GM23248 (cell line): ENCODE measurements around the gene STOML2. TPM values are rescaled to one million over a fixed set of nuclear protein-coding genes. Genes with fewer than 3 reads are reported as not detected.

Experiments used
- DNase-seq: peaks from one replicate; pipeline ENCODE4 v3.0.0-alpha.2; 2015
- H2AFZ ChIP-seq: fragments of 200-600 bp; sonication (generic); 2 replicates; pipeline ENCODE4 v1.6.1; 2016; ENCODE audit warnings: antibody characterized with exemption
- H3F3A ChIP-seq: fragments of 200-600 bp; sonication (generic); 2 replicates; pipeline ENCODE4 v1.6.1; 2016; ENCODE audit warnings: mild to moderate bottlenecking, antibody characterized with exemption, mixed run types; ENCODE audit not compliant: insufficient read depth
- H3K27ac ChIP-seq: fragments of 200-600 bp; sonication (generic); 2 replicates; pipeline ENCODE4 v1.5.1; 2016; ENCODE audit warnings: mild to moderate bottlenecking
- H3K27me3 ChIP-seq: fragments of 200-600 bp; sonication (generic); replicated peaks from 2 replicates; pipeline ENCODE4 v1.6.1; 2016; ENCODE audit warnings: mild to moderate bottlenecking; ENCODE audit not compliant: insufficient read depth
- H3K36me3 ChIP-seq: fragments of 200-600 bp; sonication (generic); 2 replicates; pipeline ENCODE4 v1.6.1; 2016; ENCODE audit warnings: low read depth, mild to moderate bottlenecking
- H3K4me1 ChIP-seq: fragments of 200-600 bp; sonication (generic); 2 replicates; pipeline ENCODE4 v1.6.1; 2016; ENCODE audit warnings: mild to moderate bottlenecking; ENCODE audit not compliant: insufficient read depth
- H3K4me2 ChIP-seq: fragments of 200-600 bp; sonication (generic); one replicate; pipeline ENCODE4 v1.6.1; 2016; ENCODE audit warnings: mild to moderate bottlenecking; ENCODE audit not compliant: unreplicated experiment
- H3K4me3 ChIP-seq: fragments of 200-600 bp; sonication (generic); 2 replicates; pipeline ENCODE4 v1.5.1; 2016; ENCODE audit warnings: mild to moderate bottlenecking
- H3K79me2 ChIP-seq: fragments of 200-600 bp; sonication (generic); 2 replicates; pipeline ENCODE4 v1.6.1; 2016; ENCODE audit warnings: mild to moderate bottlenecking; ENCODE audit not compliant: insufficient read depth
- H3K9ac ChIP-seq: fragments of 200-600 bp; sonication (generic); 2 replicates; pipeline ENCODE4 v1.6.1; 2016; ENCODE audit warnings: mild to moderate bottlenecking
- H3K9me2 ChIP-seq: fragments of 200-600 bp; sonication (generic); 2 replicates; pipeline ENCODE4 v1.6.1; 2016; ENCODE audit warnings: mixed run types, mild to moderate bottlenecking, moderate library complexity; ENCODE audit not compliant: insufficient read depth
- H3K9me3 ChIP-seq: fragments of 200-600 bp; sonication (generic); one replicate; pipeline ENCODE4 v1.6.1; 2017; ENCODE audit warnings: low read depth
- H4K20me1 ChIP-seq: fragments of 200-600 bp; sonication (generic); 2 replicates; pipeline ENCODE4 v1.6.0; 2016; ENCODE audit not compliant: insufficient read depth
- EZH2 ChIP-seq: fragments of 200-600 bp; sonication (generic); IDR thresholded peaks from 2 replicates; pipeline ENCODE4 v1.6.1; 2018; ENCODE audit warnings: antibody characterized with exemption, mild to moderate bottlenecking; ENCODE audit not compliant: insufficient read depth, poor library complexity, severe bottlenecking
- EZH2phosphoT487 ChIP-seq: fragments of 200-600 bp; sonication (generic); IDR thresholded peaks from 2 replicates; pipeline ENCODE4 v1.6.1; 2018; ENCODE audit warnings: antibody characterized with exemption, moderate library complexity, mild to moderate bottlenecking, low read depth; ENCODE audit not compliant: insufficient read depth
- WGBS, 2 experiments: methylation state at CpG; one replicate each; pipeline ENCODE4 v1.1.6; 2015 to 2017; ENCODE audit warnings: low lambda C conversion rate in 2 of 2, low coverage in 1 of 2; ENCODE audit errors: missing lambda C conversion rate in 2 of 2; 5-methylcytosine and 5-hydroxymethylcytosine counted together
- in situ Hi-C: fragments of 300-500 bp; cut with MboI; formaldehyde crosslinking; loops from 2 replicates; pipeline ENCODE4 v1.15.0; 2020
- polyA plus RNA-seq: library from polyadenylated mRNA; unstranded; fragments of >200 nt; fragmentation: Nextera tagmentation; extraction: Ambion mirVana; gene quantifications from 2 replicates; pipeline ENCODE4 v1.2.1, GENCODE V29; 2016
- total RNA-seq: library from RNA; depleted of rRNA; stranded (reverse); fragments of >200 nt; shearing (Covaris generic); gene quantifications from 2 replicates; pipeline ENCODE4 v1.2.3, GENCODE V29; 2014

The STOML2 gene
- total and polyA plus RNA-seq, 2 experiments from 2014 or later: 120 to 124 TPM

- peaks cover 54% of the 10 kb centered on the region for H3K79me2 ChIP-seq
- no peaks in the 10 kb centered on the region for H3K9me2 ChIP-seq
- H3K27ac ChIP-seq: no peak overlapping the region
- H3K27me3 ChIP-seq: no peaks in the 10 kb centered on the region
- TF ChIP-seq EZH2phosphoT487 (no peak), EZH2 (no peak)
- no peak overlapping the region for H3K4me2 ChIP-seq
- H3K4me1 ChIP-seq: peaks cover 33% of the 10 kb centered on the region
- no peak for DNase-seq
- no peaks in the 10 kb centered on the region for H3K36me3 ChIP-seq
- no peak overlapping the region for H2AFZ ChIP-seq
- WGBS, 2 experiments: 92 to 97% methylated on average over 6 of the region's 6 CpGs
- no peaks in the 10 kb centered on the region for H3K9me3 ChIP-seq
- no peak overlapping the region for H3K4me3 ChIP-seq
- no peak overlapping the region for H3K9ac ChIP-seq
- in situ Hi-C loops: no loop called here
- H3F3A ChIP-seq: peaks cover 20% of the 10 kb centered on the region
- H4K20me1 ChIP-seq: peaks cover 12% of the 10 kb centered on the region
Observed at GRCh38 chr9:35074141-35074540, 28.8 kb downstream of the STOML2 start.

DNA sequence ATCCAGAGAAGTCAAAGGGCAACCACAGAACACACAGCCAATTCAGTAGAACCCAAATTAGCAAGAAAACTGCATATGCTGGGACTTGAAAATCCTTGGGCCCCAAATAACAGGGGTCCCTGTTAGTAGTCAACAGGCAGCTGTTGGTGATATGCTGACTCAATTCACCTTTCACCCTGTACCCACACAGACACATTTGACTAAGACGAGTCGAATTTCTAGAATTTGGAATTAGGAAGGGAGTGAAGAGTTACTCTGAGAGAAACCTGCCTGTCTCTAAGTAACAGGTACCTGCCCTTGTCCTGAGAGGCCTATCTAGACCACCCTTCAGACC, 29.7 kb downstream of the STOML2 start:
- Histone ChIP-seq H3K4me2 (peak overlapping the region; percentile 56), H3K27me3 (no peaks in the 10 kb centered on the region), H3K79me2 (peaks cover 54% of the 10 kb centered on the region), H2AFZ (peak overlapping the region; percentile 71), H3K27ac (peak overlapping the region; percentile 100), H3K4me3 (peak overlapping the region; percentile 36), H3K9me2 (no peaks in the 10 kb centered on the region), H4K20me1 (peaks cover 21% of the 10 kb centered on the region), H3K9me3 (no peaks in the 10 kb centered on the region), H3K4me1 (peaks cover 35% of the 10 kb centered on the region), H3K9ac (peak overlapping the region; percentile 68), H3K36me3 (no peaks in the 10 kb centered on the region), H3F3A (peaks cover 20% of the 10 kb centered on the region)
- TF ChIP-seq EZH2phosphoT487 (no peak), EZH2 (no peak)
- in situ Hi-C loops: no loop called here
- DNase-seq: no peak
- 100% methylated on average over 2 of the region's 2 CpGs for WGBS, 2 experiments

GRCh38 chr9:35072461-35073278, 30.3 kb downstream of the STOML2 start, which contains the start of gene VCP:
Gene VCP, minus strand, starts transcription at chr9:35072625. Its CDS starts 272 bp downstream, at chr9:35072353.
- peak within 1 kb of the TSS; percentile 95 for H3K4me2 ChIP-seq
- H3K4me1 ChIP-seq: peaks cover 35% of the 10 kb centered on the region
- H3K9ac ChIP-seq: peak within 1 kb of the TSS; percentile 100
- peak; percentile 99 for DNase-seq
- TF ChIP-seq EZH2 (no peak), EZH2phosphoT487 (no peak)
- peak within 1 kb of the TSS; percentile 71 for H2AFZ ChIP-seq
- no peaks in the 10 kb centered on the region for H3K36me3 ChIP-seq
- 5 to 10% methylated on average over 29 to 54 of the region's 54 CpGs for WGBS, 2 experiments
- H3K9me2 ChIP-seq: no peaks in the 10 kb centered on the region
- no peaks in the 10 kb centered on the region for H3K27me3 ChIP-seq
- in situ Hi-C loops: no loop called here
- no peaks in the 10 kb centered on the region for H3K9me3 ChIP-seq
- H3F3A ChIP-seq: peaks cover 20% of the 10 kb centered on the region
- H3K79me2 ChIP-seq: peaks cover 54% of the 10 kb centered on the region
- H3K4me3 ChIP-seq: peak within 1 kb of the TSS; percentile 86
- H3K27ac ChIP-seq: peak within 1 kb of the TSS; percentile 100
- peaks cover 27% of the 10 kb centered on the region for H4K20me1 ChIP-seq

GRCh38 chr9:35071814-35072460, 31.0 kb downstream of the STOML2 start:
- DNase-seq: peak; percentile 96
- in situ Hi-C loops: no loop called here
- 1% methylated on average over 69 to 73 of the region's 79 CpGs for WGBS, 2 experiments

More at GRCh38 chr9:35071814-35072460, 31.0 kb downstream of the STOML2 start:
- Histone ChIP-seq H3K9ac (peak overlapping the region; percentile 100), H3K4me2 (peak overlapping the region; percentile 95), H3K9me3 (no peaks in the 10 kb centered on the region), H3K27ac (peak overlapping the region; percentile 100), H2AFZ (no peak overlapping the region), H4K20me1 (peaks cover 31% of the 10 kb centered on the region), H3K27me3 (no peaks in the 10 kb centered on the region), H3K36me3 (peaks cover 6% of the 10 kb centered on the region; the same call in 1 of the 2 replicates), H3K4me1 (peaks cover 35% of the 10 kb centered on the region), H3K79me2 (peaks cover 54% of the 10 kb centered on the region), H3F3A (peaks cover 20% of the 10 kb centered on the region), H3K4me3 (peak overlapping the region; percentile 86), H3K9me2 (no peaks in the 10 kb centered on the region)
- TF ChIP-seq EZH2 (no peak), EZH2phosphoT487 (no peak)
